Measurements from ENCODE around the gene SLC25A10. TPM values are rescaled to one million over a fixed set of nuclear protein-coding genes. Genes with fewer than 3 reads are reported as not detected.

SLC25A10 gene
- total RNA-seq, 2 experiments from 2014 or later: 4.6 TPM

DNA sequence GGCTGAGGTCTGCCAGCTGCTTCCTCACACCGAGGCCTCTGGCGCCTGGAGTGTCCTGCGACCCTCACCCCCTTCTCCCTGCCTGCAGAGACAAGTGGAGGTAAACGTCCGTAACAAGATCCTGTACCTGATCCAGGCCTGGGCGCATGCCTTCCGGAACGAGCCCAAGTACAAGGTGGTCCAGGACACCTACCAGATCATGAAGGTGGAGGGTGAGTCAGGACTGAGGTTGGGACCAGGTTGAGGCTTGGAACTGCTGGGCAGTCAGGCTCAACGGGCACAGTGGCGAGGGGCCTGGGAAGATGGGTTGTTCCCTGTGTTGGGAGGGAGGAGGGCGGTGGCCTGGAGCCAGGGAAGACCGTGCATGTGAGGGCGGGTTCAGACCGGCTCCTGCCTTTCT, 23.5 kb upstream of the SLC25A10 start:
- H3K36me3 Mint-ChIP-seq (ENCODE audit: low read depth): peaks cover 69% of the 10 kb centered on the region
- no peak for TF ChIP-seq CTCF (IDR thresholded peaks at IDR 0.05)
- Histone ChIP-seq H3K4me3 (ENCODE audit: low read length) (no peak overlapping the region), H3K36me3 (ENCODE audit: insufficient read depth, low read length) (peaks cover 81% of the 10 kb centered on the region), H3K4me1 (ENCODE audit: insufficient read depth, low read length) (peaks cover 40% of the 10 kb centered on the region), H3K9me3 (ENCODE audit: control insufficient read depth in 1 of 2, insufficient read depth in 1 of 2, low read length in 2 of 2) (no peaks in the 10 kb centered on the region), H3K27me3 (ENCODE audit: control insufficient read depth in 1 of 2, insufficient read depth in 2 of 2, low read length in 2 of 2) (no peaks in the 10 kb centered on the region), H3K27ac (ENCODE audit: low read depth in 1 of 2, low read length in 2 of 2) (no peak overlapping the region)
- intact Hi-C loops (cut with DNase I, micrococcal nuclease): no loop called here
- no peaks in the 10 kb centered on the region for H3K9me3 Mint-ChIP-seq
- ChIA-PET CTCF (no interaction called here), POLR2A (no interaction called here)
- H3K27me3 Mint-ChIP-seq: no peaks in the 10 kb centered on the region
- peaks cover 15% of the 10 kb centered on the region for H3K4me1 Mint-ChIP-seq (ENCODE audit: low read depth)
- H3K27ac Mint-ChIP-seq: no peak overlapping the region
- no peak for ATAC-seq (ENCODE audit: poor library complexity)
- no peak for DNase-seq
- no peak overlapping the region for H3K4me3 Mint-ChIP-seq

DNA sequence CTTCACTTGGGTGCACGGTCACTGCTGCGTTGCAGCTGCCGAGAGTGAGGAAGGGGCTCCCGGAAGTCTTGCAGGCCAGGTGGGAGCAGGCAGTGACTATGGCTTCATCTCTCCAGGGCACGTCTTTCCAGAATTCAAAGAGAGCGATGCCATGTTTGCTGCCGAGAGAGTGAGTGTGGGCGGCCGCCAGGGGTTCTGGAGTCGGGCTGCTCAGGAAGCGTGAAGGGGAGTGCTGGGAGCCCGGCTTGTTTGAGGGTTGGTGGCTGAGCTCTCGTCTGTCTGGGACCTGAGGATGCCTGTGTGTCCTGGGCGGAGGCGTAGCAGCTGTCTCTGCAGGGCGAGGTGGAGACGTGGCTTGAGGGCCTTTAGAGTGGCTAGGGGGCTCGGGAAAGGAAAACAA, 22.0 kb upstream of the SLC25A10 start:
- POLR2A ChIA-PET: interaction anchor here (1.5 kb wide), 1 partner anchor 13 kb away, joined by 4 read pairs; the partner anchor contains the start of gene MRPL12
- H3K36me3 Mint-ChIP-seq (ENCODE audit: low read depth): peaks cover 60% of the 10 kb centered on the region
- Histone ChIP-seq H3K36me3 (ENCODE audit: insufficient read depth, low read length) (peaks cover 94% of the 10 kb centered on the region), H3K27me3 (ENCODE audit: control insufficient read depth in 1 of 2, insufficient read depth in 2 of 2, low read length in 2 of 2) (no peaks in the 10 kb centered on the region), H3K9me3 (ENCODE audit: control insufficient read depth in 1 of 2, insufficient read depth in 1 of 2, low read length in 2 of 2) (no peaks in the 10 kb centered on the region), H3K27ac (ENCODE audit: low read depth in 1 of 2, low read length in 2 of 2) (no peak overlapping the region), H3K4me3 (ENCODE audit: low read length) (no peak overlapping the region), H3K4me1 (ENCODE audit: insufficient read depth, low read length) (peaks cover 31% of the 10 kb centered on the region)
- intact Hi-C loops (cut with DNase I, micrococcal nuclease): no loop called here
- CTCF ChIA-PET: no interaction called here
- no peak overlapping the region for H3K27ac Mint-ChIP-seq
- no peak for TF ChIP-seq CTCF (IDR thresholded peaks at IDR 0.05)
- no peak for DNase-seq
- peaks cover 5% of the 10 kb centered on the region for H3K4me1 Mint-ChIP-seq (ENCODE audit: low read depth)
- no peak for ATAC-seq (ENCODE audit: poor library complexity)
- no peaks in the 10 kb centered on the region for H3K27me3 Mint-ChIP-seq
- no peak overlapping the region for H3K4me3 Mint-ChIP-seq
- H3K9me3 Mint-ChIP-seq: no peaks in the 10 kb centered on the region

- Mint-ChIP-seq H3K27me3 (no peaks in the 10 kb centered on the region), H3K9me3 (no peaks in the 10 kb centered on the region), H3K4me3 (no peak overlapping the region), H3K27ac (no peak overlapping the region), H3K36me3 (ENCODE audit: low read depth) (peaks cover 57% of the 10 kb centered on the region), H3K4me1 (ENCODE audit: low read depth) (peaks cover 5% of the 10 kb centered on the region)
- no peaks in the 10 kb centered on the region for H3K9me3 ChIP-seq (ENCODE audit: control insufficient read depth in 1 of 2, insufficient read depth in 1 of 2, low read length in 2 of 2)
- H3K27ac ChIP-seq (ENCODE audit: low read depth in 1 of 2, low read length in 2 of 2): no peak overlapping the region
- intact Hi-C loops (cut with DNase I, micrococcal nuclease): no loop called here
- ATAC-seq (ENCODE audit: poor library complexity) (no peak), DNase-seq (no peak)
- H3K27me3 ChIP-seq (ENCODE audit: control insufficient read depth in 1 of 2, insufficient read depth in 2 of 2, low read length in 2 of 2): no peaks in the 10 kb centered on the region
- ChIA-PET CTCF (no interaction called here), POLR2A (interaction anchor here (1.5 kb wide), 1 partner anchor 12 kb away, joined by 4 read pairs; the partner anchor contains the start of gene MRPL12)
- peaks cover 26% of the 10 kb centered on the region for H3K4me1 ChIP-seq (ENCODE audit: insufficient read depth, low read length)
- TF ChIP-seq CTCF (IDR thresholded peaks at IDR 0.05): no peak
- no peak overlapping the region for H3K4me3 ChIP-seq (ENCODE audit: low read length)
- H3K36me3 ChIP-seq (ENCODE audit: insufficient read depth, low read length): peaks cover 95% of the 10 kb centered on the region
These were observed 21.5 kb upstream of the SLC25A10 start for GRCh38 chr17:81690549-81690948.

Measured in CD4-positive, alpha-beta T cell (primary cell).